VCaP (cell line): ENCODE results near the gene CELSR2.

Experiments used
- H3K27ac ChIP-seq: fragments of 450-650 bp; 2 replicates; pipeline ENCODE4 v1.5.1; 2017
- CTCF ChIP-seq: fragments of 450-650 bp; conservative IDR thresholded peaks from 2 replicates; pipeline ENCODE4 v1.5.1; 2017; ENCODE audit warnings: mild to moderate bottlenecking, moderate library complexity

CELSR2 gene

GRCh38 chr1:109250454-109251276 lies 1.3 kb downstream of the CELSR2 start:
- H3K27ac ChIP-seq: no peak overlapping the region
- no peak for TF ChIP-seq CTCF

GRCh38 chr1:109251277-109252166 lies 2.2 kb downstream of the CELSR2 start:
- no peak for TF ChIP-seq CTCF

GRCh38 chr1:109252167-109252892 lies 3.0 kb downstream of the CELSR2 start:
- no peak for TF ChIP-seq CTCF
- no peak overlapping the region for H3K27ac ChIP-seq

More at GRCh38 chr1:109251277-109252166, 2.2 kb downstream of the CELSR2 start:
- no peak overlapping the region for H3K27ac ChIP-seq

- TF ChIP-seq CTCF: no peak
- no peak overlapping the region for H3K27ac ChIP-seq
Observed at GRCh38 chr1:109252893-109253802, 3.8 kb downstream of the CELSR2 start.

- no peak for TF ChIP-seq CTCF
- H3K27ac ChIP-seq: no peak overlapping the region
Observed at GRCh38 chr1:109253803-109254620, 4.7 kb downstream of the CELSR2 start.

- no peak for TF ChIP-seq CTCF
- H3K27ac ChIP-seq: no peak overlapping the region
Observed at GRCh38 chr1:109254621-109255096, 5.3 kb downstream of the CELSR2 start.
